NCI-H2196 treated with DMSO at 0.1 percent for 48 hours (cell line): ENCODE measurements around the gene ACTR10.

Experiments used
- DNase-seq: peaks from one replicate; lab custom pipeline; 2025; ENCODE audit not compliant: unreplicated experiment; lab: John Stamatoyannopoulos, UW

Gene ACTR10

DNA sequence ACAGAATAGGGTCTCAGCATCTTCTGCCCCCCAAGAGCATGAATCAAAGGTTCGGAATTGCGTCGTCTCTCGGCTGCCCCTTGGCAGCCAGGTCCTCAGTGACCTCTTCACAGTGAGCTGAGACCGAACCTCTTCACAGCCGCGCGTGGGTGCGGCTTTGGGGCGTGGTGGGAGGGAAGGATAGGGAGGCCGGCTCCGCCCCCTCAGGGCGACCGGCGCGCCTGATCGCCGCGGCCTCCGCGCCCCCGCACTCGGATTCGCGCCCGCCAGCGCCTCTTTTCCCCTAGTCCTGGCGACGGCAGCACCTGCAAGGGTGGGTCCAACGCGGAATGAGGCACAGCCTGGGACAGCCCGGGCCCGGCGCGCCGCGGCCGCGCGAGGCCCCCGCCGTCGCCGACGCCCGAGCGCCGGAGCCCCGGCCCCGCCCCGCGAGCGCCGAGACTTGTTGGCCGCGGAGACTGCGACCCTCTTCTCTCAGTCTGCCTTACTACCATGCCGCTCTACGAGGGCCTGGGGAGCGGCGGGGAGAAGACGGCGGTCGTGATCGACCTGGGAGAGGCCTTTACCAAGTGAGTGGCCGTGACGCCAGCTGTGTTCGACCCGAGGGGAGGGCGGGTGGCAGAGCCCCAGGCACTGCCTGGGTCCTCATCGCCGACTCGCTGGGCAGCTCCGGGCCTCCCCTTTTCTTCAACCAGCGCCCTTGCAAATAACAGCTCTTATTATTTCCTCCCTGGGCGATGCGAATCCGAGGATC, at the start of gene ACTR10:
Gene ACTR10 (plus strand): TSS at position 424 of the 754 bp plus-strand sequence. CDS start 69 bp downstream, at position 493.
- DNase-seq: peak; percentile 70

DNA sequence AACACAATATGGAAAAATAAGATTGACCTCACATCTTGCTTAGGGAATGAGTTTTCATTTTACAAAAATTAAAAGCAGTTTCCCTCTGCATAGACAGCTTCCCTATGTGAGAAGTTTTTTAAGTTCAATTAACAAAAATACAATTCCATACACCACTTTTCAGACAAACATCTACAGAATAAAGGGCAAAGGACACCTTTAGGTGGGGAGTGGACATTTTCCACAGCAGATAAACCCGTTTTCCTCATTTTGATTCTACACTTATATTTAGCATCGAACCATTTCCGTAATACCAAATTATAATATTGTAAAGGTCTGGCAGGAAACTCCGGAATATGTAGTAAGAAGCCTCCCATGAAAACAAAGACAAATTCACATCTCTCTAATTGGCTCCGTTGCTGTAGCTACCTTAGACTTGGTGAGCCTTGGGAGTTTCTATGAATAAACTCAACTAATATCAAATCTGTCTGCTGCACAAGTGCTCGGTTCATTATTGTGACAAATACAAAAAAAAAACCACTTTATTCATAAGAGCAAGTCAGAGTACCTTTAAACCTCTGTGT, 49.6 kb upstream of the ACTR10 start:
- DNase-seq: no peak

DNA sequence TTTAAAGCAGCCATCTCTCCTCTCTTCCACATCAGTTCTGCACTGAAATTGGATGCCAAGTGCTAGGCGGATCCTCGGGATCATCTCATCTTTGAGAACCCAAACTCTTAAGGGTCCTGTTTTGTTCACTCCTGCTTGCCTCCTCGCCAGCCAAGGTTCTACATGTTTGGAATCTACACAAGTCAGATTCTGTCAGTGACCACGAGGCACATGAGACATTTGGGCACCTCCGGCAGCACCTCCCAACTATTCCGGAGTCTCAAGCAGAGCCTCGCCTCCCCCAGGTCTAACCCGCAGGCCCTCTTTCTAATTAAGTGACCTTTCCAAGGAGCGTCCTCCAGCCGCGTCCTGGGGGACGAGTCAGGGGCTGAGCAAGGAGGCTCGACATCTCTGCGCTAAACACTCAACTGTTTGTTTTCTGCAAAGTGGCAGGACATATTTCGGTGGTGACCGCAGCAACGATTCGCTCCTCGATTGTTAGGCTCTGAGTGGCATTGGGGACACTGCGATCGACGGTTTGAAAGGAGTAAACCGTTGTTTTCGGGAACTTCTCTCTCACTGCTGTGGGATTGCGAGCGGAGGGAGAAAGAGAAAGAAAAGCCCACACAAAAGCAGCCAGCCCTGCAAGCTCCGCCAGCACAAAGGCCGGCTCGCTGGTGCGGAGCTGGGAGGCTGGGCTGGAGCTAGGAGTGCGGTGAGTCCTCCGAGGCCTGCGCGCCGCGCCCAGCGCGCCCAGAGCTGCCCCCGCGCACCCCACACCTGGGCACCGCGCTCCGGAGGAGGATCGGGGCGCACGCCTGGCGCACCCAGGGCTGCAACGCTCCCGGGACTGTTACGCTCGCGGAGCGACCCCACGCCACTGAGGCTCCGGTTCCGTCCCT, 48.6 kb upstream of the ACTR10 start:
- DNase-seq: no peak

DNA sequence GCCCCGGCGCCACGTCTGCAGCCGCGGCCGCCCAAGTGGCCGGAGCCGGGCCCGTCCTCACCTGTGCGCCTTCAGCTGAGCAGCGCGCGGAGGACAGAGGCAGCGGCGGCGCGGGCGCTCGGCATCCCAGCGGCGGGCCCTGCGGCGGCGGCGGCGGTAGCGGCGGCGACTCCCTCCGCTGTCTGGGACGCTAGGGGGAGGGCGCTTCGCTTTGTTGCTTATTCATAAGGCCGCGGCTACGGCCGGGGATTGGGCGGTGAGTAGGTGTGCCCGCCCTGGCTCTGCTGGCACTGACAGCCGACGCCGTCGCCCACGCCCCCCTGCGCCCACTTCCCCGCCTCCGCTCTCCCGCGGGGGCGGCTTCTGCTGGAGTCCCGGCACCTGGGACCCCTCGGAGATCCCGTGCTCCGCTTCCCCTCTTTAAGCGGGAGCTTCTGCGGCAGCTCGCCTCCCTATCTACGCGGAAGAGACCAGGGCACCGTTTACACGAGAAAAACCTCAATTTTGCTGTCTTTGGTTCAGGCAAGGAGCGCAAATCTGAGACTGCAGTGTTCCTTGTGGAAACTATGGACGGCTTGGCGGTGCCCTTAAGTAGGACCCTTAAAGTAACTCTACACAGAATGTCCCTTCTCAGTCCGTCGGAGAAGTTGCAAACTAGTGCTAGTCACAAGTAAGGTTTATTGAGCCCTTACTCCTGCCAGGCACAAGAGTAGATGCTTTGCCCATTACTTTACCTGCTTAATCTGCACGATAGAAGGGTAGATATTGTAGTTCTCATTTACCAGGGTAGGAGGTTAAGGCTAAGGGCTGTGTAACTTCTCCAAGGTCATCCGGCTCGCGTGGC, 47.7 kb upstream of the ACTR10 start, which contains the start of gene ARMH4:
Gene ARMH4 (minus strand): TSS at position 200 of the 844 bp plus-strand sequence. CDS start 12,855 bp downstream, outside the sequence.
- peak; percentile 31 for DNase-seq

DNA sequence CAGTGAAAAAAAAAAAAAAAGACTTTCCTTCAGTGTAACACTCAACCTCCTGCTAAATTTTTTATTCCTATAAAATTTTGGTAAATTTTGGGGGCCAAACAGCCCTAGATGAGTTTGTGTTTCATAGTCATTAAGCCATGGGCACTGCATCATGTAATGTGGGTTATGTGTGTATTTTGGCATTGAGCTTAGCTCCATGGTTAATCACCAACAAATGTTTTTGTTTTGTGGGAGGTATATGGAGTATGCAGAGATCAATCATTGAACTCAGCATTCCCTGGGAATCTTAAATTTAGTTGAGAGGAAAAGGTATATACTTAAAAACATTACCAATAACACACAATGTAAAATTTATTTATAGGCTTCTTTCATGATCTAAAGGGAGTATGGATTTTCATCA, 39.4 kb upstream of the ACTR10 start:
- DNase-seq: no peak

DNA sequence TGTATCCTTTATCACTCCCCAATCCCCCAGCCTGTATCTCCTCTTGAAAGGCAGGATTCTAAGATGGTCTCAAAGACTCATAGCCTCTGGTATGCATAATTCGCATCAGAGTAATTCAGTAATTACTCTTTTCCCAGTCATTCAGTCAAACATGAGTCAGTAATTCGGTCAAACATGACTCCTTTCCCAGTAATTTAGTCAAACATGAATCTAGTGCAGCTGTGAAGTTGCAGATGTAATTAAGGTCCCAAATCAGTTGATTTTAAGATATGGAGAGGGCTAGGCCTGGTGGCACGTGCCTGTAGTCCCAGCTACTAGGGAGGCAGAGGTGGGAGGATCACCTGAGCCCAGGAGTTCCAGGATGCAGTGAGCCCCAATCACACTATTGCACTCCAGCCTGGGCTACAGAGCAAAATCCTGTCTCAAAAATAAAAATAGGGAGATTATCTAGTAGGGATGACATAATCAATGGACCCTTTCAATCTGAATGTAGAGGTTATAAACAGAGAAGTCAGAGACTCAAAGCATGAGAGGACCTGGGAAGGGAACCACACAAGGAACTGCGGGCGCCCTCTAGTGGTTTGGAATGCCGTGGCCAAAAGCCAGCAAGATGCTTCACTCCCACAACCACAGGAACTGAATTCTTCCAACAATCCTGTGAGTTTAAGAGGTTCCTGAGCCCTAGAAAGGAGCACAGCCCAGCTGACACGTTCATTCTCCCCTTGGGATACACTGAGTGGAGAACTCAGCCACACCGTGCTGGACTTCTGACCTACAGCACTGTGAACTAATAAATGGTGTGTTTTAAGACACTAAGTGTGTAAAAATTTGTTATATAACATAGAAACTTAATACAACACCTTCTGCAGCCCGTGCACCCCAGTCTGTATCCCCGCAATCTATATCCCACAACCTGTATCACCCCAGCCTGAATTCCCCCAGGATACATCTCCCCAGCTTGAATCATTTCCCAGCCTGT, 33.7 kb upstream of the ACTR10 start:
- peak; percentile 50 for DNase-seq

DNA sequence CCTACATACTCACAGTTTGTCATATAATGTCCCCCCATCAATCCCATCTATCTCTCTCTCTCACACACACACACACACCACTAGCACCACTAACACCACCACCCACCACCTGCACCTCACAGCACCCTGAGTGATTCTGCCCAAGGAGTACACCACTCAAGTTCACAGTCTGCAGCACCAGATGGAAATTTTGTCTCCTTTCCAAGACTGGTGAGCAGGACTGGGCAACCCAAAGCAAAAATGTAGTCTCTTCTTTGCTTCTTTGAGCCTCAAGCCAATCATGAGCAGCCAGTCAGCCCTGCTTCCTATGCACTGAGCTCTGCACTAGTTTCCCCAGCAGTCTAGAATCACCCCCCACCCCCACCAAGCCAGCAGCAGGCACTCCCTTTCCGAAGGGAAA, 32.9 kb upstream of the ACTR10 start:
- no peak for DNase-seq

DNA sequence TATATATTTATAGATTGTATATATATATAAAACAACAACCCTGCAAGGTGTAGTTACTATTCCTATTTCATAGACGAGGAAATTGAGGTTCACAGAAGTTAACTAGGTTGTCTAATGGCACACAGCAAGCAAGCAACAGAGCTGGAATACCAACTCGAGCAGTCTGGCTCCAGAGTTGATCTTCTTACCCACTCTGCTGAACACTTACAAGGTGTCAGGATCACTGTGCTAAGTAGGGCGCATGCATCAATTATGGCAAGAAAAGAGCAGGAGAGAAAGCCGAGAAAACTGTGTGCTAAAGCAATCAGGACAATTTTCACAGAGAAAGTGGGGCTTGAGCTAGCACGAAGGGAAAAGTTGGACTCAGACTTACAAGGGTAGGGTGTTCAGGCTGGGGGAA, 32.1 kb upstream of the ACTR10 start:
- no peak for DNase-seq

DNA sequence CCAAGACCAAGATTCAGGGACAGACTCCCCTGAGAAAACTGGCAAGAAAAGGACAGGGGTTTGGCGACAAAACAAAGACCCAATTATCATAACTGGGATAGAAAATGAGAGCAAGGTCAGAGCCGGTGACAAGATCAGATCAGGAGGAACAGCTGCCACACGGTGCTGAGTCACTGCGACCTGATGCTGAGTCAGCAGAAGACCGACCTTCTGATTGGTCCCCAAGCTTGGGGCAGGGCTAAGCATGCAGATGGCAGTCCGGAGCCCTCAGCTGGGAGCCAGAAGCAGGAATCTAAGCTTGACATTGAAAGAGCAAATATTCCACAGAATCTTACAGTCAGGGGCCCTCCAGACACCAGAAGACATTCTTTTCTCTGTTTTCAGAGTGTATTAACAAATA, 28.9 kb upstream of the ACTR10 start:
- DNase-seq: peak; percentile 88

DNA sequence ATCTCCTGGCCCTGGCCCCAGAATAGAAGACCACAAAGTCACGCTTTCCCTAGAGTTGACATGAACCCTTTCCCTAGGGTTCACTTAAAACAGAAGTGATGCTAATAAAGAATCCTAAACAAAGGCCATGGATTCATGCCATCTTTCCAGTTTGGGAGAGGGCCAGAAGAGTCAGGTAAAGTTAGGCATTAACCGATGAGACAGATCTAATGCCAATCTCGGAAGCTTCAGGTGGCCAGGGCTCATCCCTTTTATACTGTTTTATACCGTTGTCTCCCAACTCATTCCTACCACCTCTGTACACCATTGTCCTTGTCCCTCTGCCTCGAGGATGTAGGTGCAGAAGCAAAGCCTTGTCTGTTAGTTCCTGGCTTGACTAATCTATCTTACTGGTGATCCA, 22.8 kb upstream of the ACTR10 start:
- DNase-seq: no peak

DNA sequence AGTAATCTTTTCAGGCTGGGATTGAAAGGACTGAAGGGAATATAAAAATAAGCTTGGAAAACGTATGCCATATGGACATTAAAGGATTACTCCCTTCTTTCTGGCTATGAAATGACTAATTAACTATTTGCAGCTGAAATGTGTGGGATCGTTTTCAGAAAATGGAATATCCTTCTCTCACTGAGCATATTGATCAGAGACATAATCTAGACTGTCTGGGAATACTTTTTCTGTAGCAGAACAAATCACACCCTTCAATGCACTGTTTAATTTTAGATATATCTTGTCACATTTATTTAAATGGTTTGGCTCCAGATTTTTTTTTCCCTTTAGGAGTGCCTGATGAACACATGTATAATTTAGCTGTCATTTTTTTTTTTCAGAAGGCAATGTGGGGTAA, 10.8 kb upstream of the ACTR10 start:
- no peak for DNase-seq

DNA sequence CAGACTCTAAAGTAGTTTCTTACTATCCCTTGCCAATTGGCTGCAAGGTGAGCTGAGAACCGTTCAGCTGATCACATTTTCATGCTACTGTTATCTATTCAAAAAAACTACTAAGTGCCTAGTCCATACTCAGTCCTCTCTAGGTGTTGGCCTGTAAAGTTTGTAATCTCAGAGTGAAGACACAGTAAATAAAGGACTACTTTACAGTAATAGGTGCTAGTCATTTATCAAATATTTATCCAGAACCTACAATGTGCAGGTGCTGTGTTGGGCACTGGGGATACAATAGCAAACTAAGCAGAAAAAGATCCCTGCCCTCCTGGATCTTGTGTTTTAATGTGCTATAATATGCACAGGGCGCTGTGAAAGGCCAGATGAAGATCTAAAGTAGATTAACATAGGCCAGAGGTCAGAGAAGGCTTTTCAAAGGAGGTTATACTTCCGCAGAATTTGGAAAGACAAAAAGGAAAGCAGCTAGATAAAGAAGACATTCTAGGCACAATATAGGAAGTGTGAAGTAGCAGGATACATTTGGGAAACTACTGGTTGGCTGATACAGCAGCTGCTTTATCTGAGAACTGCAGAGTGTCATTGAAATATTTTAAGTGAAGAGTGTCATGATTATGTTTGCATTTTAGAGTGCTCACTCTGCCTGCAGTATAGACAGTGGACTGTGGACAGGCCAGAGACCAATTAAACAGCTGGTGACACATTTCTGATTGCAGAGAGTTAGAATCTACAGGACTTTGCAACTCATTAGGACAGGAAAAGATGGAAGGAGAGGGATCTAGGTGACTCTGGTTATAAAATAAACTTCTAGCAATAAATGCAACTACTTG, 8.0 kb upstream of the ACTR10 start:
- DNase-seq: no peak

DNA sequence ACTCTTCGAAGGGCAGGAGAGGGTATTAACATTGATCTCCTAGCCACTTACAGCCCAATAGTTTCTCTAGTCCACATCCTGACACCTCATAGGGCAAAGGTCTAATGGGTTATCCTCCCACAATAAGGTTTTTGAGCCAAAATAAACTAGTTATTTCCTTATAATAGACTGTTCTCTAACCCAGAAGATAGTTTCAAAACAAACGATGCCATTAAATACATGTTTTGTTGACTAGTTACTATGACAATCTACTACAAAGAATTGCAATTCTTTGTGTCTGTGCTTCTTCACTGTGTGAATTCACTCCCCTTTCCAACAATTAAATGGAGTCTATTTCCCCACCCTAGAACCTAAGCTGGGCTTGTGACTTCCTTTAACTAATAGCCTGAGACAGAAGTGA, 6.4 kb upstream of the ACTR10 start:
- DNase-seq: peak; percentile 11

DNA sequence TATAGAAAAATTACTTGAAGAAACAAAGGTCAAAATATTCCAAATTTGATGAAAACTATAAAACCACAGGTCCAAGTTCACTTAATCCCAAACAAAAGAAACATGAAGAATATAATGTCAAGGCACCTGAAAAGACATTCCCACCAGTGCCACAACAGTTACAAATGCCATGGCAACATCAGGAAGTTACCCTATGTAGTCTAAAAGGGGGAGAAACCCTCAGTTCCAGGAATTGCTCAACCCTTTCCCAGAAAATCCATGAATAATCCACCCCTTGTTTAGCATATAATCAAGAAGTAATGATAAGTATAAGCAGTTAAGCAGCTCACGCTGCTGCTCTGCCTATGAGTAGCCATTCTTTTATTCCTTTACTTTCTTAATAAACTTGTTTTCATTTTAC, 3.8 kb upstream of the ACTR10 start:
- no peak for DNase-seq

DNA sequence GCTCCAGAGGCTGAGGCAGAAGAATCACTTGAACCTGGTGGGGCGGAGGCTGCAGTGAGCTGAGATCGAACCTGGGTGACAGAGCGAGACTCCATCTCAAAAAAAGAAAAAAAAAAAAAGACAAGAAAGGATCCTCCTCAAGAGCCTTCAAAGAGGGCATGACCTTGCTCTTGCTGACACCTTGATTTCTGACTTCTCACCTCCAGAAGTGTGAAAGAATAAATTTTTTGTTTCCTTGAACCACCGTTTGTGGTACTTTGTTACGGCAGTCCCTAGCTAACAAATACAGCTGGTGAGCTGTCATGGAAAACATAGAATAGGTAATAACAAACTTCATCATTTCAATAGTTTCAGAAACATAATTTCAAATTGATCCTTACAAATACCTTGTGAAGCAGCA, 1.9 kb upstream of the ACTR10 start:
- no peak for DNase-seq

DNA sequence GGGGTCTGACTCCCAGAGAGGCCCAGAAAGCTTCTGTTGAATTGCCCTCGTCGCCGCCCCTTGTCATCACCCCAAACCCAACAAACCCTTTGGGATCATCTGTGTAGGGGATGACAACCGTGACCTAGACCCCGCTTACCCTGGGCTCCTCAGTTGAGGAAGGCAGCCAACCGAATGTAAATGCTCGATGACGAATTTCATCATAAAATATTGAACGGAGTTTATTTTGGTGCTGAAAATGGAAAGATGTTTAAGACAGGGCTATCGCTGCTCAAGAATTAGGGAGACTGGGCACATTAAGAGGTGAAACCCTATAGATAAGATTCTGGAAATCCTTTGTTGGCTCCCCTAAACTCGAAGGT, 512 bp downstream of the ACTR10 start:
- DNase-seq: no peak

DNA sequence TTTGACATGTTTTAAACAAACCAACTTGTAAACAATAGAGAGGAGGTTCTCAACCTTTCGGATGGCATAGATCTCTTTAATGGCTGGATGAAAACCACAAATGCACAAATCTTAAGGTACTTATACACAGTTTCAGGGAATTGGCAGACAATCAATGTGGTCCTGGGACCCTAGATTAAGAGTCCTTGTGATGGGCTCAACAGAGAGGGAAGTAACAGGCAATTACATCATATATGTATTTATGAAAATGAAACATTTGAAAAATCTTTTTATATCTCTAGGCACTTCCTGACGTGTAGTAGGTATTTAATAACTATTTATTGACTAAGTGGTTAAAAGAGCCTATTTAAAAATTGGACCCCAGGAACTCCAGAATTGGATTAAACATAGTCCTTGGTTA, 897 bp downstream of the ACTR10 start:
- no peak for DNase-seq

DNA sequence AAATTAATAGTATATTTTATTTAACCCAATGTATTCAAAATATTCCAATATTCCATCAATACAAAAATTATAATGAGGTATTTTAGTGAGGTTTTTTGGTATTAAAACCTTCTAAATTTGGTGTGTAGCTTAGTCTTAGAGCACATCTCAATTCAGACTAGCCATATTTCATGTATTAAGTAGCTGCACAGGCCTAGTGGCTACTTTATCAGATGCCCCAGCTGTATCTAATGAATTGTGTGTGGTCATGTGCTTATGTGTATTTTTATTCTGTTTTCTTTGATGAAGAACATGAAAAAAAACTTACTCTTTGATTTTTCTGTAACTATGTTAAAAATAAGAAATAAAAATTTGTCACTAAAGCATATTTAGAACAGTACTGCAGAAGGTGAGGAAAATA, 13.2 kb downstream of the ACTR10 start:
- no peak for DNase-seq
